CD4-positive, alpha-beta T cell treated with Interleukin-6 for 4 hours (primary cell): ENCODE data around the gene YTHDF1.

Source experiments
- DNase-seq: peaks from one replicate; pipeline ENCODE4 v3.0.0-alpha.2; 2020; ENCODE audit warnings: mixed read lengths

YTHDF1 gene

DNA sequence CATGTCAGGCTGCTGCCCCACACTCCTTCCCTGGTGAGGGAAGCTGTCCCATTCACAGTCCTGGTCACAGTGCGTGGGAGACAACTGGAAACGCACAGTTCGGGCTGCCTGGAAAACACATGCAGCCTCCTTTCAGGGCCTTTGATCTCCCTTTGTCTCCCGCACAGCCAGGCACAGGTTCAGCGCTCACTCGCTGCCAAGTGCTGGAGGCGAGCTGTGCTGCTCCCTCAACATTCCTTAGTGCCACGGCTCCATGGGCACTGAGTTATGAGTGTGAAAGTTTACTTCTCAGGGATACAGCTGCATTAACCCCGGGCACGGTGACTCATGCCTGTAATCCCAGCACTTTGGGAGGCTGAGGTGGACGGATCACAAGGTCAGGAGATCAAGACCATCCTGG, 9.1 kb downstream of the YTHDF1 start:
- no peak for DNase-seq

DNA sequence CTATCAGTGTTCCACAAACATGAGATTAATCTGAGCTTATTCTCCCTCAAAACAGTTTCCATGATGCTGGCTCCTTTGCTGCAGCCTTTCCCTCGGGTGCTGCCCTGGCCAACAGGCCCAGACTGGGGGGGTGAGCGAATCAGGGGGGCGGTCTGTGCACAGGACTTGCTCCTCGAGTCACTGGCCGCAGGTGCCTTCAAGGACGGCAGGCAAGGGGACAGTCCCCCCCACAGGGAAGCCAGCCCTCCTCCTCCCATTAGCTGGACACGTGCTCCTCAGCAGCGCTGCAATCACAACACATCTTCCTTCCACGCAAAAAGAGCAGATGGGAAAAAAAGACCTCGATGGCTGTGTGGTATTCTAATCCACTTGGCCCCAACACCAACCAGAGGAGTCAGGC, 10.0 kb downstream of the YTHDF1 start:
- no peak for DNase-seq

DNA sequence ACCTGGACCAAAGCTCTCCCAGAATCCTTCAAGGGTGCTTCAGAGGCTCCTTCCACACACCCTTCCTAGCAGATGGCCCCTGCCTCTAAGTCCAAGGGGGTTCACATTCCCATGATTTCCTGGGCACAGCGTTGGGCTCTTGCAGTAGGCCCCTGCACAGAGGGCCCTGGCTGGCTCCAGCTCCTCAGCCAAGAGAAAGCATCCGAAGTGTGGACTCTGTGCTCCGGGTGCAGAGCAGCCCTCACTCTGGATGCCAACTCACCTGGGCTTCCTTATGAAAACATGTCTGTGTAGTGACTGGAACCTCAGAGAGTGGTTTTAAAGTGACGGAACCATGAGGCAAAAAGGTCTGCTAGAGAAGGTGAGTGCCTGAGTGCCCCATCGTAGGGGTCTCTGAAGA, 11.6 kb downstream of the YTHDF1 start:
- DNase-seq: no peak

DNA sequence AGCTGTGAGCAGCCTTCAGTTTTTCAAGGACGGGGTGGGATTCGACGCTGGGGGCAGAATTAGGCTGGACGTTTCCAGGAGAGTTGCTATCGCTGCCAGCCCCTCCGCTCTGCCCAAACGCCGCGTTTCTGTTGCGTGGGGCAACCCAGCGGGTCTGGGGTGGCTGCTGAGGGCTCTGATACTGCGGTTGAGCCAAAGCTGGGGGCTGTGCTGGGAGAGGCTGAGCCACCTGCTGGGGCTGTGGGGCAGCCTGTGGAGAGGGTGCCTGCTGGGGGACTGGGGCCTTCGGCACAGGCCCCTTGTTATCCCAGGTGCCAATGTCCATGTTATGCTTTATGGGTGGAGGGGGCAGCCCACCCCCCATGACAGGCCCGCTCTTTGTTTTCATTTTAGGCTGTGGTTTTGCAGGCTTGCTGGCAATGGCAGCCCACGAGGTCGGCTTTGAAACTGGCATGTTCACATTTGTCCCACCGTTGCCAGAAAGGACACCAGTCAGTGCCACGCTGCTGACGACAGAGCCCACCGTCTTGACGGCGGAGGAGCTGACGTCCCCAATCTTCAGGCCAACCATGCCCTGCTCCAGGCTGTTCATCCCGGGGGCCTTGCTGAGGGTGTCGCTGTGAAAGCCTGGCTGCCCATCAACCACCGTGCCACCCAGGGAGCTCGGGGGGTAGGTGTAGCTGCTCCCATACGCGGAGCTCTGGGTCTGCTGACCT, 13.0 kb downstream of the YTHDF1 start:
- no peak for DNase-seq

DNA sequence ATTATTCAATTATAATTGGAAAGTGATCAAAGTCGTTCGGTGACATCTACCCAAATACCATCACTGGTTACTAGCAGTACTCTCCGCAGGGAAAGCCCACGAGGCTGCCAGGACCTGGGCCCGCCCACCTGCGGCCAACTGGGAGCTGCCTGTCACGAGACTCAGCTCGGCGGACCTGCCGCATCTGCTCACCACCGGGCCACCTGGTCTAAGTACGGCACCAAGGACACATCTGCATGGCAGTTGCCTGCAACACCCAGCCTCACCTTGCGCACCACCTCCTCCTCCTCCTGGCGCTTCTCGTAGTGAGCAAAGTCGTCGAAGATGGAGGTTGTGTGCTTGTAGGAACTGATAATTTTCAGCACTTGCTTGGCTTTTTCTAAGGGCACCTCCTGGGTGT, 13.9 kb downstream of the YTHDF1 start:
- DNase-seq: no peak

DNA sequence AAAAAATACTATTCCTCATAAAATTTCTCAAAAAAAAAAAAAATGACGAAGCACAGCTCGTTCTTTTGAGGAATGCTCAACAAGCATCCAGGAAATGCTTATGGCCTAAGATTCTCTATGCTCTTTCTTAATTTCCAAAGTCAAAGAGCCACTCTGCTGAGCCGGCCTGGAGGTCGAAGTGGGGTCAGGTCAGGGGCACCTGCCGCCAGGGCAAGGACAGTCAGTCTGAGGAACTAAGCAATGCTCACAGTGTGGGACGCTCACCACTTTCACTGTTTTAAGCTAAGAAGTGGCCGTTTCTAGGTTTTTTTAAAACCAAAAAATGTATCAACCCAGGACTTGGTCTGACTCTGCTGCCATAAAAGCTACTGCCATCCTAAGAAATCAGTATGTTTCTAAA, 17.3 kb downstream of the YTHDF1 start:
- DNase-seq: no peak

DNA sequence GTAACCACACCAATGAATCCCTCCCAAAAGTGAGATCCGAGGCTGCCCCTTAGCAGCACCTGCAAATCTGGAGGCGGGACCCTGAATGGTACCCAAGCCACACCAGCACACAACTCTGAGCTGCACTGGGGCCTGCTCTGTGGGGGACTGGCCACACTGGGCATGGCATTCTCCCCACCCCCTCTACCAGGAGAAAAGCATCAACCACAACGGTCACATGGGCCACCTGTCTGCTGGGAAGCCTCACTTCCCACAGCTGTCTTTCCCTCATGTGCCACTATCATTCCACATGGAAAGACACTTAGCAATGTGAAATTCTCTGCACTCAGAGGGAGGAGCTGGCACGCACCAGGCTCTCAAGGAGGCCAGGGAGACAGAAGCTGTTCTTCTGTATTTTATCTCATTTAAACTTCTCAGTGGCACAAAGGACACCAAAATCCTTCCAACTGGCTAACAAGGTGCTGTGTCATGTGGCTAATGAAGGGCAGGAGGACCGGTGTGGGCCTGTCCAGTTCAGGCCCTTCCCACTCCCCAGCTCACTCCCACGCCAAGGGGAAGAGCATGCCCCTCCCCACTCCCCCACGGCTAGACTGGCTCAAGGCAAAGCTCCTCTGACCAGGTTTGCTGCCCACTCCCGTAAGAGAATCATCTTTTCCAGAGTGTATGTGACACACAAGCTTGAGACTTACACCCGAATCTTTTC, 19.0 kb downstream of the YTHDF1 start:
- DNase-seq: no peak

DNA sequence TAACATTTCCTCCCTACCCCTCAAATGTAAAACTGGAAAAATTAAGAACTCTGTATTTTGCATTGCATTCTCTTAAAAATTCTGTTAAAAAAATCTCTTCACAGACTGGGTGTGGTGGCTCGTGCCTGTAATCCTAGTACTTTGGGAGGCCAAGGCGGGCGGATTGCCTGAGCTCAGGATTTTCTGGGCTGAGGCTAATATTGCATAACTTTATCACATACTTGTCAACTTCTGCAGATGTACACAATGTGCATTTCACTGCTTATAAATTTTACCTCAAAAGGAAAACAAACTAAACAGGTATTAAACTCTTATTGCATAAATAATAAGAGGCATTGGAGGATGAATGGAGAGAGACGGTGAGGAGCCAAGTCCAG, 21.1 kb downstream of the YTHDF1 start:
- DNase-seq: no peak

DNA sequence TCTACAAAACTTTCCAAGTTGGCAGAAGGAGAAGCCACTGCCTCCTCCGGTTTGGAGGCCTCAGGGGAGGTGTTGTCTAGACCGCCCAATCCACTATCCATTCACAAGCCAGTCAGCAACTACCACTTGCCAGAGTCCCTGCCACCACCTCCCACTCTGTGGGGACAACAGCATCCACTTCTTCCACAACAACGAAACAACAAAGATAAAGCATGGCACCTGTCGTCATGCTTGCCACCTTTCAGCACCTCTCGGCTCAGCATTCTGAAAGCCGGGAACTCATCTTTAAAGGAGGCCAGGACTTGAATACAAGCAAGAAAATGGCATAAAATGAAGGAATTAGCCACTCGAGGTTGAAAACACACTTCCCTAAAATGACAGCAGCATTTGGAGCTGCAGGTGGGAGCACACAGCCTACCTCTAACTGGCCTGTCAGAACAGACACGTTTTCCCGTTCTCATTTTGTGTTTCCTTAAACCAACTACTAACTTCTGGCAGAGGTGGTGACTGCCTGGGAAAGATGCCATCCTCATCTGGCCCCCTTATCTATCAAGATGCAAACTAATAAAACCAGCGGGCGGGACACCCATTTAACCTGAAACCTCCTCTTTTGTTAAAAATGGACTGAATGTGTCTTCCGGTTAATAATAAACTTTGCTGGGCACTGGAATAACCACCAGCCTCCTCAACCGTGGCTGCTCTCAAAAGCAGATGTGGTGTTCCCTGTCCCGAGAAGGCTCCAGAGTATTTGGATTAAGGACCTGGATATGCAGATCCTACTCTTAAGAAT, 21.7 kb downstream of the YTHDF1 start:
- no peak for DNase-seq

DNA sequence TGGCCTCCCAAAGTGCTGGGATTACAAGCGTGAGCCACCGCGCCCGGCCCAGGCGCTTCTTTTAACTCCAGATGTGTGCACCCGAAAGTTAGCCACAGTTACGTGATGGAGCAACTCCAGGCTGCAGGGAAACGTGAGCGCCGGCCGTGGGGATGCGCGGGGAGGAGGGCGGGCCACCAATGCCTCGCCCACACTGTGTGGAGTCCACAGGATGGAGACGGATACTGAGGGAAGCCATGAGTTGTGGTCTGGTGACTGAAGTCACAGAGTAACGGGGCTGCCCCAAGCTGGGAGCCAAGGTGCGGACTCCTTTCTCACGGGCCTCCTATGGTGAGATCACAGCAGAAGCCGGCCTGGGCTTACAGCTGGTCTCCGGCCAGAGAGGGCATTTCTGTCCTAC, 23.2 kb downstream of the YTHDF1 start:
- no peak for DNase-seq

DNA sequence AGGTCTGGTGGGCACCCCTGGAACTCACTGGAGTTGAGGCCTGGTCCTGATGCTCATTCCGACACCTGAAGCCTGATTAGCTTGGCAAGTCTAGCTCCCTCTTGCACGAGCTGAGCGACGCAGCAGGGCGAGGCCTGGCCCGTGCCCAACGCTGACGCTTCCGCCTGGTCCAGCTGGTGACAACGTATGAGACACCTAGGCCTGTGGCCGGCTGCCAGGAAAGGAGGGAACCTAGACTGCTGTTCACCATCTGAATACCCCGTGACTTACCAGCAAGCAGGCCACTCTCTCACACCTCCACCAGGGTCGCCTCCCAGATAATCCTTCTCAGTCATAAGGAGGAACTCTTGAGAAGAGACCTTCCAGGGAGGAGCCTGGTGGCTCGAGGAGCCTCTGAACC, 24.5 kb downstream of the YTHDF1 start:
- no peak for DNase-seq

DNA sequence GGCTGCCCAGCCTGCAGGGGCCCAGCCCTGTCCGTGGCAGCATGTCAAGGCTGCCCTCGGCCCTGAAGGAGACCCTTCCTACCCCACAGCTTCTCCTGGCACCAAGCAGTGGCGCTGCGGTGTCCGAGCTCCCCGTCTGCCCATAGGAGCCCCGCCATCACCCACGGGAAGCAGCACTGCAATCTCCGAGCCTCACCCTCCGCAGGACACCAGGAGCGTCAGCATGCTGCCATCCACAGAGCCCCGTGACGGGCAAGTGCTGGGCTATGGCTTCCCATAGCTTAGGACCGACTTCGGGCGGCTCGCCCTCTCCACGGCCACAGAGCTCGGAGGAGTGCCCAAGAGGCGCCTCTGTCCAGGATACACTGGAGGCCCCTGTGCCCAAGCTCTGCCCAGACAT, 25.1 kb downstream of the YTHDF1 start:
- no peak for DNase-seq

DNA sequence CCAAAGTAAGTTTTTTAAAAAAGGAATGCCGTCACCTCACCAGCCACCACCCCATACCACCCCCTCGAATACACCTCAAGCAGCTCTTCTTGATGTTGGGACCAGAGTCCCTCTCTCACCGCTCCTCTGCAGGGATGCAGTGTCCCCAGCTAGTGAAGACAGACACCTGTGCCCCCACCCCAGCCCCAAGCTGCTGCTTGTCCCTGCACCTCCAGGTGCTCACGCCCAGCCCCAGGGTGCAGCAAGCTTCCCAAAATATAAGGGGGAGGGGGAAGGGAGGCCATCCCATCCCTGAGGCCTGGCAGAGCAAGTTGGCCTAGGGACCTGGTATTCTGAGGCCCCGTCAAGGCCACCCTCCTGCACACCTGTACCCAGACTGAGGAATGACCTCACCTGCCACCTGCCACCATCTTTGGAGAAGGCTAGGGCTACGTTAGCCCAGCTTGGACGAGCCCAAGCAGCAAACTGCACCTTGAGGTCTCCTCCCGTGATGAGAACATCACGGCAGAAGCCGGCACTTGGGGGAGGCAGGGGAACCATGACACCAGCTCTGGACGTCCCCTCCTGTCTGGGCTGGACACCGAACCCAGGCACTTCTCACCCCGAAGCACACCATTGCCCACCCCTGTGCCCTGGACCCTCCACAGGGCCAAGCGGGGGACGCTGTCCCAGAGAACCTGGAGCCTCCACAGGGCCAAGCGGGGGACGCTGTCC, 25.9 kb downstream of the YTHDF1 start:
- DNase-seq: no peak

DNA sequence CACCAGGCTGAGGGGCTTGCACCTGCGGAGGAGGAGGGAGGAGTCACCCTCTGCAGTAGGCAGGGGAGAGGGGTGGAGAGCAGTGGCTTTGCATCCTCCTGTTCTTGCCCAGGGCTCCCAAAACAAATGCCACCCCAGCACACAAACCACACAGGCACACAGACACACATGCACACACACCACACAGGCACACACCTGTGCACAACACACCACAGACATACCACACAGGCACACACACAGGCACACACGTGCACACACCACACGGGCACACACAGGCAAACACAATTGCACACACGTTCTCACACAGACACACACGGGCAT, 26.6 kb downstream of the YTHDF1 start:
- no peak for DNase-seq

DNA sequence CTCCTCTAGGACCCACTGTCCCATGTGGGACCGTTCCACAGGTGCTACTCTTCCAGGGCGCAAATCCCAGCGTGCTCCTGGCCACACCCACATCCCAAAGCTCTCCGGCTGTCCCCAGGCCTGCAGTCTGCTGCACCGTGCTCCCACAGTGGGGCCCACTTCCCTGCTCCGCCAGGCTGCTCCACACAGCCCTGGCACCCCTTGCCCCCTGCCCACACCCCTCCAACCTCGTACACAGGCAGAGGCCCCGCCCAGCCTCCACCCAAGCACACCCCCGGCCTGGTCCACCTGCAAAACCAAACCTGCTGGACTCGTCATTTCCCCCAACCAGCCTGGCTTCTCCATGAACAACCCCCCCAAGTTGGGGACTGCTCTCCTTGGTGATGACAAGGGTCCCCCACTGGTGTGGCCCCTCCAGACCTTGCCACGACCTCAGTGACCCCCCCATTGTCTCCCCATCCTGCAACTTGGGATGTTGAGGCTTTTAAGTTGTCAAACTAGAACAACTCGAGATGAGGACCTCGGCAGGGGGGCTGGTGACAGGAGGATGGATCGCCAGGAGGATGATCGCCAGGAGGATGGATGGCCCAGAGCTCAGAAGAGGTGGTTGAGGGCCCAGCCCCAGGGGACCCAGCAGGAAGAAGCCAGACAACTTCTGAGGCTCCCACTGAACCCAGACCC, 27.1 kb downstream of the YTHDF1 start:
- DNase-seq: no peak

DNA sequence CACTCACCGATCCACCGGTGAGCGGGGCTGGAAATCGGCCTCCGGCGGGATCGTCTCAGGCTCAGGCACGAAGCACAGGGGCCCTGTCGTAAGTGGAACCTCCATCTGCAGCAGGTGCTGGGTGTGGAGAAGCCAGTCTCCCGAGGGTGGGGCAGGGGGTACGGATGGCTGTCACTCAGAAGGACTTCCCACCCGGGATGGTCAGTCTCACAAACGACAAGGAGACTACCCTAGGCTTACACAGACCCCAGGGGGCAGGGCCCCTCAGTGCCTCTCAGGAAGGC, 27.8 kb downstream of the YTHDF1 start:
- no peak for DNase-seq

DNA sequence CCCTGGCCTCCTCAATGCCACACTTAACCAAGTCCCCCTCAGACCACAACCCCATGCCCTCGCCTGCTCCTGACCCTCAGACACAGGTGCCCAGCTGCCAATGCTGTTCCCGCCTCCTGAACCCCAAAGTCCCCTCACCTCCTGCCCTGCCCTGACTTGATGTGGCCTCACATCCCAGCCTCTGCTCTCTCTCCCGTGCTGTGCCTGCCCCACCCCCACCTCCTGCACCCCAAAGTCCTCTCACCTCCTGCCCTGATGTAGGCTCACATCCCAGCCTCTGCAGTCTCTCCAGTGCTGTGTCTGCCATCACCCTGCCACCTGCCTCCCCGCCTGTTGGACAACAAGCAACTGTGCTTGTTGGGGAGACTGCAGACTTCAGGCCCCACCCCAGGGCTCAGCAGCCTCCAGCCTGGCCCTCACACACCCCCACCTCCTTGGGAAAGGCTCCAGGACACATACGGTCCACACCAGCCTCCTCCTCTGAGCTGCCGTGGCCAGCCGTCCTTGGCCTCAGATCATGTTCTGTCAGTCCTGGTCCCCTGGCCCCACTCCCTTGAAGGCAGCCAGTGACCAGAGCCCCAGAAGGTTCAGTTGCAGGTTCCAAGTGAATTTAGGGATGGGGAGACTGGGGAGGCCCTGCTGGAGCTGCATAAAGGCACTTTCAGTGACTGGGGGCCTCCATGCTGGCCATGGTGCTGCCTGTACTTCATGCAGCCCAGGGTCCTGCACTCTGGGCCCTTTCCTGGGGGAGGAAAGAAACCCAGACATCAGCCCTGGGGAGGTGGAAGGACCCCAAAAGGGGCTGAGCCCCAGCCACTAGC, 28.4 kb downstream of the YTHDF1 start:
- DNase-seq: no peak

DNA sequence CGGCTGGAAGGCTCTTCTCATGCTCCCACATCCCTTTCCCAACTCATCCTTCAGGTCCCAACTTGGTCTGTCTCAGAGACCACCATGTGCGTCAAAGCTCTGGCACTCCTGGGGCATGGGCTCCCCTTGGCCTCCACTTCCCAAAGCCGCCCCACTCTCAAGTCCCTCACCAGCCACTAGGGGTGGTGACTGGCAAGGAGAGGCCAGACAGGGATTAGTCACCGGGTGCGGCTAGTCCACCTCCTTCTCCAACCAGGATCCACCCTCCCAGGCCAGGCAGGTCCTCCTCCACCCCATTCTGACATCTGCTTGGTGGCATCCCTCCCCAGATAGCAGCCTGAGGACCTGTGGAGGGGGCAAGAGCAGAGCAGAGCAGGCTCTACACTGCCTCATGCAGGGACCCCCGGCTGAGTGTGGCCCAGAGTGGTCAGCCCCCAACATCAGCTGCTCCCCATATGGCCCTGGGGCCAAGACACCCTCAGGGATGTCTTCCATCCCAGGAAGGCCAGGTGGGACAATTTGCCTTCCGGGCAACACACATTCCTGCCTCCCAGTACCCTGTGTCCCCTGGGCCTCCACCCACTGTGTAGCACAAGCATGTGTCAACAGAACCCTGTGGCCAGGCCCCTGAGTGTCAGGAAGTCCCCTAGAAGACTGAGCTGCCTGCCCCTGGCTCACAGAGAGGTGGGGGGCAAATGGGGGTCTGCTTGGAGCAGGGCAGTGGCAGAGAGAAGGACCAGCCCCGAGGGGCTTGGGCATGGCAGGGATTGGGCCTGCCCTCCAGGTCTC, 29.2 kb downstream of the YTHDF1 start:
- no peak for DNase-seq

DNA sequence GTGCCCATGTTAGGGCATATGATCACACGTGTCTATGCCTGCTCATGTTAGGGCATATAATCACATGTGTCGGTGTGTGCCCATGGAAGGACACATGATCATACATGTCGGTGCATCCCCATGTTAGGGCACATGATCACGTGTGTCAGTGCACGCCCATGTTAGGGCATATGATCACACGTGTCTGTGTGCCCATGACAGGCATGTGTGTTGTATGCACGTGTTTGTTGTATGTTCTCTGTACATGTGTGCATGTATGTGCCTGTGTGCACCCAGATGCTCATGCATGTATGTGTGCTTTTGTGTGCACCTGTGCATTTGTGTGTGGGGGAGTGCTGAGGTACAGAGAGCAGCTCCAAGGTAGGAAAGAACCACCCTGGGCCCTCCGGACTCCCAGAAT, 29.8 kb downstream of the YTHDF1 start:
- no peak for DNase-seq

DNA sequence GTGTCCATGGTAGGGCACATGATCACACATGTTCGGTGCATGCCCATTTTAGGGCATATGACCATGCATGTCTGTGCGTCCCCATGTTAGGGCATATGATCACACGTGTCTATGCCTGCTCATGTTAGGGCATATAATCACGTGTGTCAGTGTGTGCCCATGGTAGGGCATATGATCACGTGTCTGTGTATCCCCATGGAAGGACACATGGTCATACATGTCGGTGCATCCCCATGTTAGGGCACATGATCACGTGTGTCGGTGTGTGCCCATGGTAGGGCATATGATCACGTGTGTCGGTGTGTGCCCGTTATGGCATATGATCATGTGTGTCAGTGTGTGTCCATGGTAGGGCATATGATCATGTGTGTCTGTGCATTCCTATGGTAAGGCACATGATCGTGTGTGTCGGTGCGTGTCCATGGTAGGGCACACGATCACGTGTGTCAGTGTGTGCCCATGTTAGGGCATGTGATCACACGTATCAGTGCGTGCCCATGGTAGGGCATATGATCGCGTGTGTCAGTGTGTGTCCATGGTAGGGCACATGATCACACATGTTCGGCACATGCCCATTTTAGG, 30.6 kb downstream of the YTHDF1 start:
- no peak for DNase-seq
